Breast epithelium (tissue), 4 donors: ENCODE measurements around the gene REV3L. TPM values are rescaled to one million over a fixed set of nuclear protein-coding genes. Genes with fewer than 3 reads are reported as not detected.

Experiments
- DNase-seq, 2 donors: peaks; one replicate each; pipeline ENCODE4 v3.0.0-alpha.2; 2019; ENCODE audit warnings: low spot score in 2 of 2
- H3K27ac ChIP-seq, 2 donors: fragments of 200-600 bp; sonication (generic) in 1 of 2; one replicate each; pipeline ENCODE4 v1.5.1; 2016 to 2019; ENCODE audit warnings: mild to moderate bottlenecking in 1 of 2
- H3K27me3 ChIP-seq, 2 donors: fragments of 200-600 bp; sonication (generic) in 1 of 2; one replicate each; pipeline versions ENCODE4 v1.5.1 to v1.6.0; 2017 to 2019; ENCODE audit warnings: control low read depth in 1 of 2, mild to moderate bottlenecking in 1 of 2
- H3K36me3 ChIP-seq: fragments of 200-600 bp; one replicate; pipeline ENCODE4 v1.5.1; 2019
- H3K4me1 ChIP-seq, 2 donors: fragments of 200-600 bp; sonication (generic); one replicate each; pipeline ENCODE4 v1.5.1; 2016 to 2019; ENCODE audit warnings: control low read depth in 1 of 2
- H3K4me3 ChIP-seq, 3 donors: fragments of 200-600 bp; sonication (generic); 1 replicate in 2 of 3; 2 replicates in 1 of 3; pipeline ENCODE4 v1.5.1; 2016 to 2019; ENCODE audit warnings: mild to moderate bottlenecking in 3 of 3, moderate library complexity in 2 of 3
- H3K9me3 ChIP-seq, 2 donors: fragments of 200-600 bp; sonication (generic) in 1 of 2; one replicate each; pipeline ENCODE4 v1.5.1; 2016 to 2019; ENCODE audit warnings: control low read depth in 1 of 2
- CTCF ChIP-seq, 3 donors: fragments of 450-650 bp; IDR thresholded peaks; one replicate each; pipeline ENCODE4 v1.5.1; 2016 to 2017; ENCODE audit warnings: antibody characterized with exemption in 3 of 3, mild to moderate bottlenecking in 3 of 3, moderate library complexity in 3 of 3
- POLR2A ChIP-seq: fragments of 450-650 bp; IDR thresholded peaks from one replicate; pipeline ENCODE4 v1.6.1; 2016; ENCODE audit warnings: antibody characterized with exemption, mild to moderate bottlenecking, moderate library complexity
- POLR2AphosphoS5 ChIP-seq, 3 donors: sonication (generic); formaldehyde crosslinking; IDR thresholded peaks; one replicate each; pipeline ENCODE4 v1.6.1; 2017; ENCODE audit warnings: antibody characterized with exemption in 3 of 3
- intact Hi-C: fragments of 100-400 bp; cut with DNase I; formaldehyde crosslinking; loops from one replicate; pipeline ENCODE4 v1.15.1; 2023; ENCODE audit warnings: low total_unique reads
- total RNA-seq, 3 donors: library from RNA; depleted of rRNA; stranded (reverse); fragments of >200 nt; gene quantifications; one replicate each; pipeline ENCODE4 v1.1.0, GENCODE V29; 2016

REV3L gene
- total RNA-seq, 3 donors from 2014 or later, result 50.3 to 108 (median 82.3) TPM

- H3K27ac ChIP-seq, result no peak overlapping the region
- intact Hi-C loops, result no loop called here
- TF ChIP-seq POLR2A (no peak), POLR2AphosphoS5 (IDR thresholded peaks at IDR 0.05) (no peak), CTCF (IDR thresholded peaks at IDR 0.05) (no peak)
- H3K4me3 ChIP-seq, result no peak overlapping the region
- no peak for DNase-seq
- H3K9me3 ChIP-seq, result no peaks in the 10 kb centered on the region
- H3K27me3 ChIP-seq, result no peaks in the 10 kb centered on the region
- no peaks in the 10 kb centered on the region for H3K36me3 ChIP-seq
- no peaks in the 10 kb centered on the region for H3K4me1 ChIP-seq
Measured at GRCh38 chr6:111469543-111469942, 13.5 kb downstream of the REV3L start.

GRCh38 chr6:111468329-111469012 is 14.5 kb downstream of the REV3L start:
- H3K4me3 ChIP-seq, result no peak overlapping the region
- TF ChIP-seq POLR2AphosphoS5 (IDR thresholded peaks at IDR 0.05), result no peak
- no peak for TF ChIP-seq POLR2A
- no peak for TF ChIP-seq CTCF (IDR thresholded peaks at IDR 0.05)
- no peak for DNase-seq
- H3K36me3 ChIP-seq, result no peaks in the 10 kb centered on the region
- no peak overlapping the region for H3K27ac ChIP-seq
- intact Hi-C loops, result no loop called here
- H3K27me3 ChIP-seq, result no peaks in the 10 kb centered on the region
- no peaks in the 10 kb centered on the region for H3K4me1 ChIP-seq
- no peaks in the 10 kb centered on the region for H3K9me3 ChIP-seq

GRCh38 chr6:111464184-111464583 is 18.8 kb downstream of the REV3L start:
- H3K4me1 ChIP-seq, result no peaks in the 10 kb centered on the region
- H3K36me3 ChIP-seq, result peaks cover 10% of the 10 kb centered on the region
- H3K9me3 ChIP-seq, result no peaks in the 10 kb centered on the region
- DNase-seq, result no peak
- TF ChIP-seq POLR2A (no peak), POLR2AphosphoS5 (IDR thresholded peaks at IDR 0.05) (no peak), CTCF (IDR thresholded peaks at IDR 0.05) (no peak)
- intact Hi-C loops, result no loop called here
- H3K4me3 ChIP-seq, result no peak overlapping the region
- no peaks in the 10 kb centered on the region for H3K27me3 ChIP-seq
- H3K27ac ChIP-seq, result no peak overlapping the region

- no peak overlapping the region for H3K4me3 ChIP-seq
- no peaks in the 10 kb centered on the region for H3K27me3 ChIP-seq
- peaks cover 10% of the 10 kb centered on the region for H3K36me3 ChIP-seq
- no peak for TF ChIP-seq CTCF (IDR thresholded peaks at IDR 0.05)
- TF ChIP-seq POLR2A, result no peak
- no peak for TF ChIP-seq POLR2AphosphoS5 (IDR thresholded peaks at IDR 0.05)
- intact Hi-C loops, result no loop called here
- H3K9me3 ChIP-seq, result no peaks in the 10 kb centered on the region
- no peak for DNase-seq
- H3K27ac ChIP-seq, result no peak overlapping the region
- H3K4me1 ChIP-seq, result no peaks in the 10 kb centered on the region
Measured at GRCh38 chr6:111462770-111463391, 20.1 kb downstream of the REV3L start.

- H3K4me1 ChIP-seq, result no peaks in the 10 kb centered on the region
- no peaks in the 10 kb centered on the region for H3K27me3 ChIP-seq
- intact Hi-C loops, result no loop called here
- H3K36me3 ChIP-seq, result peaks cover 10% of the 10 kb centered on the region
- TF ChIP-seq CTCF (IDR thresholded peaks at IDR 0.05), result no peak
- no peak for TF ChIP-seq POLR2AphosphoS5 (IDR thresholded peaks at IDR 0.05)
- no peak for TF ChIP-seq POLR2A
- no peaks in the 10 kb centered on the region for H3K9me3 ChIP-seq
- DNase-seq, result no peak
- H3K27ac ChIP-seq, result no peak overlapping the region
- H3K4me3 ChIP-seq, result no peak overlapping the region
Measured at GRCh38 chr6:111461860-111462259, 21.2 kb downstream of the REV3L start.
